HG03442 (cell line): ENCODE measurements around the gene FGFR3.

Experiments used
- ATAC-seq: cut with Tn5 transposase; IDR thresholded peaks from one replicate; pipeline ENCODE4 v1.9.1; 2021; ENCODE audit warnings: mild to moderate bottlenecking, moderate library complexity; ENCODE audit not compliant: unreplicated experiment

The FGFR3 gene

DNA sequence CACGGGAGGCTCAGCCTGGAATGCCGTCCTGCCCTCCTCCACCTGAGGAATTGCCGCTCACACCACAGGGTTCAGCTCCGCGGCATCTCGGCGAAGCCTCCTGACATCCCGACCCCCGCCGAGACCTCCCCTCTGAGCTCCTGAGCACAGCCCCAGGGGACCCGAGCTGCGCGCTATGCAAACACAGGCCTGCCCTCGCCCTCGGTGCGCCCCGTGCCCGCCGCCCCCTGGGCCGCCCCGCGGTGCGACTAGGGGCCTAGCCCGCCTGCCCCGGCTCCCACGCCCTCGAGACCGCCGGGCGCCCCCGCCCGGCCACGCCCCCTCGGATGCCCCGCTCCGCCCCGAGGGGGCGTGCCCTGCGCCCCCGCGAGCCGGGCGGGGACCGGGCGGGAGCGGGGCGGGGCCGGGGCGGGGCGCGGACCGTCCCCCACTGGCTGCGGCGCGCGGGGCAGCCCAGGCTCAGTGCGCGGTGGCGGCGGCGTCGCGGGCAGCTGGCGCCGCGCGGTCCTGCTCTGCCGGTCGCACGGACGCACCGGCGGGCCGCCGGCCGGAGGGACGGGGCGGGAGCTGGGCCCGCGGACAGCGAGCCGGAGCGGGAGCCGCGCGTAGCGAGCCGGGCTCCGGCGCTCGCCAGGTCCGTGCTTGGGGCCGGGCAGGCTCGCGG lies at the start of gene FGFR3:
TSS of gene FGFR3 (plus strand) at position 462 of the 664 bp plus-strand sequence. CDS start 642 bp downstream, outside the sequence.
- peak; percentile 46 for ATAC-seq

DNA sequence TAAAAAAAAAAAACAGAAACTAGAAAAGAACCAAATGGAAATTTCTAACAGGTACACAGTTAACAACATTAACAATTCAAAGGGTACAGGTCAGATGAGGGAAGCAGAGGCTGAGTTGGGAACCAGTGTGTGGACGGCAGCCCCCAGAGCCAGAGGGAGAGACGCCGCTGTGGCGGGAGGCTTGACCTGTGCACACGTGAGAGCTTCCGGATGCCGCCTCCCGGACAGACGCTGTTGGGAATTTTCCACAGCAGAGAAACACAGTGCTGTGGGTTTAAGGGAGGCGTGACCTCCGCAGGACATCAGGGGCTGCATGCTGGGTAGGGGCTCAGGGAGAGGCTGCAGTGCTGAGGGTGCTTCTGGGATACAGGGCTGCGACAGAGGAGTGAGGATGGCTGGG lies 49.5 kb upstream of the FGFR3 start:
- no peak for ATAC-seq

DNA sequence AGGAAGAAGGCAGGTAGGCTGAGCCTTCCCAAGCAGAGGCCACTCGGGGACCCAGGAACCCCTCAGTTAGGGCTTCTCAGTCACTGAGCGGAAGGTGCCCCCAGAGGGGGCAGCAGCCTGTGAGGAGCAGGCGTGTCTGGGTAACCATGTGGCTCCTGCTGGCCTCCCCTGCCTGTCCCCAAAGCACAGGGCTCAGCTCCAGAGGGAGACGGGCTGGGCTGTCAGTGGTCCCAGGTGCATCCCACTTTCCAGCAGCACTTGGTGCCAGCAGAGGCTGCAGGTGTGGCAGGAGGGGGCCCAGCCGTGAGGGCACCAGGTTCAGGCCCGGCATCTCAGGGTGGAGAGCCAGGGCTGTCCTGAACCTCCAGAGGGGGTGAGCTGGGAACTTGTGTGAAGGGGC lies 49.1 kb upstream of the FGFR3 start:
- ATAC-seq: no peak

DNA sequence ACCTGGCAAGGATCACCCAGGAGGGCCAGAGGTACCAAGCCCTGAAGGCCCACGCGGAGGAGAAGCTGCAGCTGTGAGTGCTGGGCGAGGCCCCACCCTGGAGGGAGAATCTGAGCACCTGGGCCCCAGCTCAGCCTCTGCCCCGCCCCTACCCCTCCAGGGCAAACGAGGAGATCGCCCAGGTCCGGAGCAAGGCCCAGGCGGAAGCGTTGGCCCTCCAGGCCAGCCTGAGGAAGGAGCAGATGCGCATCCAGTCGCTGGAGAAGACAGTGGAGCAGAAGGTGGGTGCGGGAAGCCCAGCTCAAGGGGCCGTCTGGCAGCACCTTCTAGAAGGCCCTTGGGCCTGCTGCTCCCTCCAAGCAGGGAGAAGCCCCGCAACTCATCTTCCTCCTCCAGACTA lies 48.5 kb upstream of the FGFR3 start:
- ATAC-seq: no peak

DNA sequence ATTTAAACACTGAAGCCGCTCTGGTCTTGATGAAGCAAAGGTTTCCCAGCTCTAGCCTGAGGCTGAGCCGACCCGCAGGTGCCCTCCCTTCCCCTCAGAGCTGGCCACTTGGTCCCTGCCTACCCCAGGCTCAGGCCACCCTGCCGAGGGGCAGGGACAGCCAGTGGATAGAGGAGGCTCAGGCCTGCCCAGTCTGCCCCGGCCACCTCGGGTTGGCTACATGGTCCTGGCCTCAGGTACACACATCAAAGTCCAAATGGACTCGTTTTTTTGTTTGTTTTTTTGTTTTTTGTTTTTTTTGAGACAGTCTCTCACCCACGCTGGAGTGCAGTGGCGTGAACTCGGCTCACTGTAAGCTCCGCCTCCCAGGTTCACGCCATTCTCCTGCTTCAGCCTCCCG lies 47.9 kb upstream of the FGFR3 start:
- ATAC-seq: no peak

DNA sequence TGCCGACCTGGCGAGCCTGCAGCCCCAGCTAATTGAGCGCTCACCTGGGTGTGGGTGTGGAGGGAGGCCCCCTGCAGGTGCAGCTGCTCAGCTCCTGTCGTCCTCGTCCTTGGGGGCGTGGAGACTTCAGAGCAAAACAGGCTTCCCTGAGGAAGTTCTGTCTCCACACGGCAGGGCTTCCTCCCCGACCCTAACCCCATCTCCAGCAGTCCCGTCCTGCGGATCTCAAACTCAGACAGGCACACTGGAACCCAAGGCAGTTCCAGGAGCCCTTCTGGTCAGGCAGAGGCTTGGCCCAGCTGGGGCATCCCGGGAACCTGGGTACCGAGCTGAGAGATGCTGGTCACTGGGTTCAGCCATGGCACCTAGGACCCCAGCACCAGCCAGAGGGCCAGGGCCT lies 47.4 kb upstream of the FGFR3 start:
- ATAC-seq: no peak

DNA sequence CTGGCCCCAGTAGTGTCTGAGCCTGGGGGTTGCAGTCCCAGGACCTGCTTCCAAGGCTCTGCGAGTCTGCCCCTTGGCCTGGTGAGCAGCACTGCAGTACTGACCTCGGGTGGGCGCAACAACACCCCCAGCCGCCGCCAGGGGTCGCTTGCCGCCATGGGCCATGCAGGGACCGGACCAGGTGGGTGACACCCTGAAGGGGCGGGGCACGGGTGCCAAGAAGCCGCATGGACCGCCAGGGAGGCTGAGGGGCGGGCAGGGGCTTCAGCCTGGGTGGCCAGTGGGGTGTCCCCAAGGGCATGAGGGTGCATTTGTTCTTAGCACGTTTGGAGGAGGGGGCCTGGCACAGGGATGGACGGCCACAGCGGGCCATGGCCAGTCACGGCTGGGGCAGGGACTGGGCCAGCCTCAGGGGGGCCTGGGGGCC lies 46.8 kb upstream of the FGFR3 start:
- ATAC-seq: no peak

DNA sequence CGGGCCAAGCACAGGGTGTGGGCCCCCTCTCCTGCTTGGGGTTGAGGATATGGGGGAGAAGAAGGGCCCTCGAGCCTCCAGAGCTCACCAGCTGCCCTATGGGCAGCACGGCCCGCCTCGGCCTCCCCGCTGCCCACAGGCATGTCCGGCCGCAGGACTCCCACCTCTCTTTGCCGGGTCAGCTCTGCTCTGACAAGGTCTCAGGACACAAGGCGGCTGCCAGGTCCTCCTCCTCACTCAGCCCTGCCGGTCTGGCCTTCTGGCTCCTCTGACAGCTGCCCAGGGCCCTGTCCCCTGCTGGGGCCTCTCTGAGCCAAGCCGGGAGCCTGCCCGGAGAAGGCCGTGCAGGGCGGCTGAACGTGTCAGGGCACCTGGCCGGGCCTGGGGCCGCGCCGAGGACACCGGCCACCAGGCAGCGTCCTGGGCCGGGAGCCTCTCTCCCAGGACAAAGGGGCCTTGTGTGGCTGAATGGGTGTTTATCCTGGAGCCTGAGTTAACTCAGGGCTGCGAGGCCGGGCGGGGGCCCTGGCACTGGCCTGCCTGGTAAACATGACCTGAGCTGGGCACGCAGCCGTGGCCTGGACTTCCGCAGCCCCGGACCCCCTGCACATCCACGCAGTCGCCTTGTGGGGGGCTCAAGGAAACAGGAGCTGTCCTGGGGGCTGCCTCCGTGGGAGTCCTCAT lies 46.0 kb upstream of the FGFR3 start:
- no peak for ATAC-seq

DNA sequence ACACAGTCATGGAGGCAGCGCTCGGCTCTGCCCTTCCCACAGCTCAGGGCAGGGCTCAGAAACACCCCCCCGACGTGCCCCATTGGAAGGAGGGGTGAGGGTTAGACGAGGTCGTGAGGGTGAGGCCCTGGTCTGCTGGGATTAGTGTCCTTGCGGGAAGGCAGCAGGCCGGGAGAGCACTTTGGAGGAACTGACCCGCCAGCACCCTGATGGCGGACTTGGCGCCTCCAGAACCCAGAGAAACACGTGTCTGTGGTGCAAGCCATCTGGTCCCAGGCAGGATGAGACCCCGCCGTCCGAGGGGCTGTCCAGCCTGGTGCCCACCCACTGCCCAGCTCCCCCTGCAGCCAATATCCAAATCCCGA lies 45.5 kb upstream of the FGFR3 start:
- no peak for ATAC-seq

DNA sequence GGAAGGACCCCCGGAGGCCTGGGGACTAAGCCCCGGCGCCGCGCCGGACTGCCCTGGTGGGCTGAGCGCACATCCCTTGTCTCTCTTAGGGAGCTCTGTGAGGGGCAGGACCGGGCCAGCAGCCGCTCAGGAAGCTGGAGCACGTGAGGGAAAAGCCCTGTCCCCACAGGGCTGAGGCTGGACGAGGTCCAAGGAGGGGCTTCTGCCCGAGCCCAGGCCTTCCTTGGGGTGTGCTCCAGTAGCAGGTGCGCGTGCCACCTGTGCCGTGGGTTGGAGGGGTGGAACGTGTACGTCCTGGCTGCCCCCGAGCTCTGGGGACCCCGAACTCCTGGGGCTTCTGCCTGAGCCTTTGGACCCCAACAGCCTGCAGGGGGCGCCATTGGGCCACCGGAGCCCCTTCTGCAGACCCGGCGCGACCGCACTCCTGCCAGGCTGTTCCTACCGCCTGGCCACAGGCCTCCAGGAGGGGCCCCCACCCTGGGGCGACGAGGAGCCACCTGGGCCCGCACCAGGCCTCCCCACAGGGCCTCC lies 44.6 kb upstream of the FGFR3 start:
- no peak for ATAC-seq

DNA sequence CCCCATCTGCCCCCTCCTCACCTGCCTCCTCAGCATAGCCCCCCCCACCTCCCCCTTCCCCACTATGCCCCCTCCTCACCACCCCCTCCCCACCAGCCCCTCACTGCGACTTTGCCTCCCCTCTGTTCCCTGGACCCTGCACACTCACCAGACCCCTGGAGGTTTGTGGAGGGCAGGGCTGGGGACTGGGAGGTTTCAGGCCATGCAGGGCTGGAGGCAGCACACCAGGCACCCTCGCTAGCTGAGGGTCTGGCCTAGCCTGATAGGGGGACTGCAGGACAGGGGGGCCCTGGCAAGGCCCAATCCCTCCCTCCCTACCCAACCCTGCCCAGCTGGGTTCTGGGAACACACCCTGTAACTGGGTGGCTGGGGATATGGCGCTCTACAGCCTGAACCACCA lies 43.7 kb upstream of the FGFR3 start:
- no peak for ATAC-seq

DNA sequence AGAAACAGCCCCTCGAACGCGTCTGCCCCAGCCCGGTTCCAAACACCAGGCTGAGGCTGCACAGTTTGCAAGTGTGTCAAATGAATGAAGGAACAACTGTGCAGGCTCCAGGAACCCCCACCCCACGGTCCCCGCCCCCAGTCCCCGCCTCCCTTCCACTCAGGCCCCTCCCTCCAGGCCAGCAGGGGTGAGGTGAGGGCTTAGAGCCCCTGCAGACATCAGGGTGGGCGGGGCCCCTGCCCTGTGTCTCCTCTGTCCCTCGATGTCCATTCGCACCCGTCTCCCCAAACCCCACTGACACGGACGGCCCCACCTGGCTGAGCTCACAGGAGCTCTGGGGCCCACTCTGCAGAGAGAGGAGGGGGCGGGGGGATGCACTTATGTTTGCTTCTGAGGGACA lies 43.3 kb upstream of the FGFR3 start:
- ATAC-seq: no peak

DNA sequence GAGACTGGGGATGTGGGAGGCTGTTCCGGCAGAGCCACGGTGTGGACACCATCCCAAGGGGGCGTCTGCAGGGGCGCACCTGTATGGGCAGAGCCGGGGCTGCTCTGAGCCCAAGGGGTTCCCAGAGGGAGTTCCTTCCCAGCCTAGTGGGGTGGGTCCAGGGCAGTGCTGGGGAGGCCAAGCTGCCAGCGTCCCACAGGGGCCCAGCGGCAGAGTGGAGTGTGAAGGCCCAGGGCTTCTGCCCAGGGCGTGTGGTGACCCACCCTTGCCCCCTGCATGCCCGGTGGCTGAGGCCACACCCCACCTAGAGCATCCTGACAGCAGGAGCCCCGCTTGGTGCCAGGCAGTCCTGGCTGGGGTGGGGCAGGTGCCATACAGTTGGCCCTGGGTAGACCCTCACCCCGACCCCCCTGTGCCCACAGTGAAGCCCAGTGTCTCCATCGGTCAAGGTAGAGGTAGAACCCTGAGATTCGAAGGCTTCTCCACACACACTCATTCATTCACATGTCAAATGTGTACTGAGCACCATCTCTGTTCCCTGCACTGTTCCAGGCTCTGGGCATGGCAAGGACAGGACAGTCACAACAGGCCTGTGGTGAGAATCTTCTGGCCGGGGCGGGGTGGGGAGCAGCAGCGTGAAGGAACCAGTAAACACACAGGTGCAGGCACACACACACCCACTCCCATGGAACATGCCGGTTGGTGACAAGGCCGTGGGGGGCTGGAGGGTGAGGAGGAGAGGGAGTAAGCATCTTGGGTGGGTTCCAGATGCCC lies 42.5 kb upstream of the FGFR3 start:
- no peak for ATAC-seq

DNA sequence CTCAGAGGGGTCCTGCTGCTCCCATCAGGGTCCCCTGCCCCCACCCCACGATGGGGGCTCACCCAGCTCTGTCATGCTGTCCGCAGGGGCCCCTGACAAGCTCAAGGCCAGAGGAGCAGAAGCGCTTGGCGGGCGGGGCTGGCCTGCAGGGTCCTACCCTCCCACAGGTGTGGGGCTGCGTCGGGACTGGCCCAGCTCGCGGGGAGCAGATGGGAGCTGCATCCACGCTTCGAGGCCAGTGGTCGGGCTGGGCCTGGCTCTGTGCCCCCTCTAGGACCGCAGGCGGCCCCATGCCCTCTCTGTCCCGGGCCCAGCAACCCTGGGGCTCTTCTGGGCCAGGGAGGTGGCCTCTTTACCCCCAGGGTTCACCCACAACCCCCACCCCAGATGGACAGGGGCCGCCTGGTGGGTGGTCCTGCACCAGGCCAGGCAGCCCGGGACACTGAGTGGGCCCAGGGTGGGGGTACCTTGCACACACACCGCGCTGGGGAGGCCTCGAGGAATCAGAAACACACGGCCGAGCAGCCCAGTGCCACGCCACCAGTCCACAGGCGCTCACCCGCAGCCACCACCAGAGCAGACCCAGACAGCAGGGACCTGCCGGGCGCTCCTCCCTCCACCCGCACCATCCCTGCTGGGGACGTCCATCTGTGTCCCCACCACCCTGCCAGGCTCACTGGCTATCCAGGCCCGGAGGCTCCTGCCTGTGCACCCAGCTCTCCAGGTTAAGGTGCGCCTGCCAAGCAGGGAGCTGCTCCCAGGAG lies 41.8 kb upstream of the FGFR3 start:
- ATAC-seq: no peak

DNA sequence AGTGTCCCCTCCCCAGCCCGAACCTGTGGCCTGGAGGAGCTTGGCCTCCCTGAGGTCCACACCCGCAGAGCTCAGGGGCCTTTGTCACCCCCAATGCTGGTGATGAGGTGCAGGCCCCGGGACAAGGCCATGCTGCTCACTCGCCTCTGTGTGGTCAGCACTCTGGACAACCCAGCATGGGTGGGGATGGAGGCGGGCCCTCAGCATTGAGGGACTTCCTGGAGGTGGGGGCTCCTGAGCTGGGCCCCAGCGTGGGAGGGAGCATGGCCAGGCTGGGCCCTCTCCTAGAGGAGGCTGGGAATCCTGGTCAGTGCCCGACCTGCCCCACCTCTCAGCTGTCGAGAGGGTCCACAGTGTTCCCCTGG lies 41.2 kb upstream of the FGFR3 start:
- ATAC-seq: no peak

DNA sequence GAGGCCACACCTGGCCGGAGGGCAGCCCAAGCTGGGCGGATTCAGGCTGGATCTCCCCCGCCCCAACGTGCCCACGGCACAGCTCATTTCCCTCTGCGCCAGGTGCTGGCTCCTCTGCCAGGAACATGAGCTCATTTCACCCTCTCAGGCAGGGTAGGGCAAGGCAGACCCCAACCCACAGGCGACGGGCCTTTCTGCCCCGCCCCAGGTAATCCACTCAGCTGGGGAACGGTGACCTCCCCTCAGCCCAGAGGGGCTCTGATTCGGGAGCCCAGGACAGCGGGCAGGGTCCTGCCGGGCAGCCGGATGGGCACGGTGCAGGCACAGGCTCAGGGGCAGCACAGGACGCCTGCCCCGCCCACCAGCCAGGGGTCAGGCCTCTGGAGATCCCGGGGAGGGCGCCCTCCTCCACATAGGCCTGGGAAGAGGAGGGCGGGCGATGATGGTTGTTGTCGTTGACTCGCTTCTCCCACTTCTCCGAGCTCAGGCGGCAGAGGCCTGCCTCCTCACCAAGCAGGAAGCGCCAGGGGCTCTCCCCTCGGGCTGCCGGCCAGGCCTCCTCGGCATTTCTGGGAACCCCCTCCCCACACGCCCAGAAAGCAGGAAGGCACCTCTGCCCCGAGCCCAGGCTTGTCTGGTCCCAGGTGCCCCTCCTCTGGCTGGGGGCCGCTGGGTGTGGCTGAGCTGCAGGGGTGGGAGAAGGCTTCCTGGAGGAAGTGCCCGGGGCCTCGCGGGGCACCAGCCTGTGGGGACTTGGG lies 40.6 kb upstream of the FGFR3 start:
- no peak for ATAC-seq

DNA sequence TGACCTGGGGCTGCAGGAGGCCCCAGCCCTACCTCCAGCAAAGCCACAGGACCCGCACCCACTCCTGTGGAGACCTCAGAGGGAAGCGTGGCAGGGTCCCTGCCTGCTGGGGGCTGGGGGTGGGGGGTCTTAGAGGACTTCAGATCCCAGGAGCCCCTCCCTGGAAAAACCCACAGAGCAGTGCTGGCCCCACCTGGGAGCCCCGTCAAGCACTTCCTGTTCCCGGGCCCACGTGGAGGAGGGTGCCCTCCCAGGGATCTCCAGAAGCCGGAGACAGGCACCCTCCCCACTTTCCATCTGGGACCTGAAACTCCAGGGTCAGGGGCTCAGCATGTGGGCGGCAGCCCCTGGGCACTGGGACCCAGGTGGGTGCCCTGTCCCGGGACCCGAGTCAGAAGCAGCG lies 39.8 kb upstream of the FGFR3 start:
- ATAC-seq: no peak

DNA sequence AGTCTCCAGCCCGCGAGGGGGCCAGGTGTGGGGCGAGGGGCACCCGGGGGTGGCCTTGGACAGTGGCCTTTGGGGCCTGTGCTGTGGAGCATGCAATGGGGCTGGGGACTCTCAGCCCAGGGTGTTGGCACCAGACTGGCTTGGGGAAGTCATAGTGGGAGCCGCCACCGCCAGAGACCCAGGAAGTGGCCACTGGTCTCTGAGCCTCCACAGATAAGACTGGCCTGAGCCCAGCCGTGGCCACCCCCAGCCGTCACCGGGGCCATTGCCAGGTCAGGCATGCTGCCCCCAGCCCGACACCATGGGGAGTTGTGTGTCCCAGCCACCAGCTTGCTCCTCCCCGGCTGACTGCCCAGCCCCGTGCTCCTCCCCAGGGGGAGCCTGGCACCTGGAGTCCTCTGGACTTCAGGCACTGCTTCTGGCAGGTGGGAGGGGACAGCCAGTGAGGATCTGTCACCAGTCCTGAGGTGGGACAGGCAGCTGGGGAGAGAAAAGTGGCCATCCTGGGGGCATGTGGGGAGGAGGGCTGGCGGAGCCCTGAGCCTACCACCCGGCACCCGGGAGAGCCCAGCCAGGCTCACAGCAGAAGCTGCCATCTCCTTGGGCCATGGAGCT lies 39.3 kb upstream of the FGFR3 start:
- no peak for ATAC-seq

DNA sequence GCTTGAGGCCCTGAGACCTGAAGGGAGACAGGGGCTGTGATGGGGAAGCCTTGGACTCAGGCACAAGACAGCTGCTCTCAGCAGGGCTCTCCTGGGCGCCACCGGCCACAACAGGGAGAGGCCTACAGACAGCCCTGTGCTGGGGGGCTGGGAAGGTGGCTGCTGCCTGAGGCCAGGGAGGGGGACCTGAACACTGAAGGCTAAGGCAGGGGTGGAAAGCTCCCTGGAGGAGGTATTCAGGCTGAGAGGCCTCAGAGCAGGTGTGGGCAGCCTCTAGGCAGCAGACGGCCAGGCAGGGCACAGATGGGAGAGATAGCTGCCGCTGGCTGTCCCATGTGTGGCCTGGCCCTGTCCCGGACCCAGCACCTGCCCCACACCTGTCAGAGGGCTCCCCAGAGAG lies 38.8 kb upstream of the FGFR3 start:
- no peak for ATAC-seq

DNA sequence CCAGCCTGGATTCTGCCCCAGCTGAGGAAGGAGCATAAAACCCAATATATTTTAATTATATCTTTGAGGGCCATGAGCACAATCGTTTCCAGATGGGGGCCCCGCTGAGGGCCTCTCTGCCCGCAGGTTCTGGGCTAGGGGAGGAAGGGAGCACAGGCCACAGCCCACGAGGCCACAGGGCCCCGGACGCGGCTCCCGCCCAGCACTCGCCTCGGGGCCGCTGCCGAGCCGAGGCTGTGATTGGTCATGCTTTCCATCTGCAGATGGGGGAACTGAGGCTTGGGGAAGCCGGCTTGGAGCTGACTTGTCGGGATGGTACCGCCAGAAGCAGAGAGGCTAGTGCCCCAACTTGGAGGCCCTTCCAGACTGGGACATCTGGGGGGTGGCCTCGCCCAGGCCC lies 37.8 kb upstream of the FGFR3 start:
- no peak for ATAC-seq
